ENCODE data around the gene RUVBL2.
"Not testable (repeated sequence)": the region's sequence is repeated elsewhere in the genome, so short reads cannot be mapped to it uniquely, and the experiment has no call there.

Gene RUVBL2

GRCh38 chr19:49043548-49043947, 49.9 kb downstream of the RUVBL2 start, which contains the start of gene CGB5:
Gene CGB5 (plus strand): TSS chr19:49043848. CDS start chr19:49044210, 362 bp downstream.
- TF ChIP-seq CEBPB (IDR thresholded peaks at IDR 0.05); RAD21 (IDR thresholded peaks at IDR 0.05; ENCODE audit: low read depth); TEAD4 (IDR thresholded peaks at IDR 0.05): not testable (repeated sequence)

- TF ChIP-seq TAF1 (IDR thresholded peaks at IDR 0.05; ENCODE audit: low read depth); TEAD4 (IDR thresholded peaks at IDR 0.05); REST (IDR thresholded peaks at IDR 0.05; ENCODE audit: low read depth): not testable (repeated sequence)
Measured at GRCh38 chr19:49049011-49049410, 55.3 kb downstream of the RUVBL2 start, which contains the start of gene CGB8. Gene CGB8 (minus strand): TSS chr19:49049111. CDS start chr19:49048739, 372 bp downstream.

- TF ChIP-seq EP300 (IDR thresholded peaks at IDR 0.05; ENCODE audit: borderline replicate concordance) = no peak
- no peak for TF ChIP-seq CREB1 (IDR thresholded peaks at IDR 0.05; ENCODE audit: low read depth)
- TF ChIP-seq FOXM1 (IDR thresholded peaks at IDR 0.05; ENCODE audit: borderline replicate concordance, low read depth) = no peak
- no peak for TF ChIP-seq RAD21 (IDR thresholded peaks at IDR 0.05; ENCODE audit: low read depth)
- TF ChIP-seq CEBPB (IDR thresholded peaks at IDR 0.05) = no peak
- TF ChIP-seq EGR1 (IDR thresholded peaks at IDR 0.05) = peak; percentile 59
- no peak for TF ChIP-seq YY1 (IDR thresholded peaks at IDR 0.05; ENCODE audit: low read depth)
Measured at GRCh38 chr19:49056101-49056901, 62.6 kb downstream of the RUVBL2 start.

- TF ChIP-seq EGR1 (IDR thresholded peaks at IDR 0.05) (no peak), ZBTB7A (IDR thresholded peaks at IDR 0.05; ENCODE audit: low read depth) (peak; percentile 66; the same call in 1 of the 2 replicates)
Measured at GRCh38 chr19:49057636-49058234, 64.0 kb downstream of the RUVBL2 start, which contains the start of gene CGB7. Gene CGB7 (minus strand): TSS chr19:49057749. CDS start chr19:49055375, 2,374 bp downstream.

GRCh38 chr19:49058562-49058961, 64.9 kb downstream of the RUVBL2 start:
- TF ChIP-seq MAX (IDR thresholded peaks at IDR 0.05) = no peak
- TF ChIP-seq FOXM1 (IDR thresholded peaks at IDR 0.05; ENCODE audit: borderline replicate concordance, low read depth) = no peak
- no peak for TF ChIP-seq EP300 (IDR thresholded peaks at IDR 0.05; ENCODE audit: borderline replicate concordance)
- no peak for TF ChIP-seq EGR1 (IDR thresholded peaks at IDR 0.05)
- no peak for TF ChIP-seq CEBPB (IDR thresholded peaks at IDR 0.05)
- TF ChIP-seq USF1 (IDR thresholded peaks at IDR 0.05) = no peak
- no peak for TF ChIP-seq TAF1 (IDR thresholded peaks at IDR 0.05; ENCODE audit: low read depth)
- no peak for TF ChIP-seq ZBTB7A (IDR thresholded peaks at IDR 0.05; ENCODE audit: low read depth)
- no peak for TF ChIP-seq REST (IDR thresholded peaks at IDR 0.05; ENCODE audit: low read depth)
- no peak for TF ChIP-seq TCF12 (IDR thresholded peaks at IDR 0.05; ENCODE audit: low read depth)
- no peak for TF ChIP-seq RAD21 (IDR thresholded peaks at IDR 0.05; ENCODE audit: low read depth)
- TF ChIP-seq TEAD4 (IDR thresholded peaks at IDR 0.05) = no peak
- no peak for TF ChIP-seq NFIC (IDR thresholded peaks at IDR 0.05)
- TF ChIP-seq CREB1 (IDR thresholded peaks at IDR 0.05; ENCODE audit: low read depth) = no peak
- TF ChIP-seq YY1 (IDR thresholded peaks at IDR 0.05; ENCODE audit: low read depth) = no peak

- no peak for TF ChIP-seq EP300 (IDR thresholded peaks at IDR 0.05; ENCODE audit: borderline replicate concordance)
- no peak for TF ChIP-seq FOXM1 (IDR thresholded peaks at IDR 0.05; ENCODE audit: borderline replicate concordance, low read depth)
- no peak for TF ChIP-seq RAD21 (IDR thresholded peaks at IDR 0.05; ENCODE audit: low read depth)
- TF ChIP-seq TEAD4 (IDR thresholded peaks at IDR 0.05) = no peak
- TF ChIP-seq MAX (IDR thresholded peaks at IDR 0.05) = no peak
- no peak for TF ChIP-seq CEBPB (IDR thresholded peaks at IDR 0.05)
- no peak for TF ChIP-seq TAF1 (IDR thresholded peaks at IDR 0.05; ENCODE audit: low read depth)
- no peak for TF ChIP-seq USF1 (IDR thresholded peaks at IDR 0.05)
Measured at GRCh38 chr19:49059053-49059452, 65.4 kb downstream of the RUVBL2 start.

Data from Ishikawa (cell line).